GM23338 (cell line): ENCODE data around the gene PTX3.

Source experiments
- CREB1 ChIP-seq: fragments of 250-450 bp; sonication (Bioruptor Pico); IDR thresholded peaks from 2 replicates; pipeline ENCODE4 v1.5.0; 2020; ENCODE audit warnings: low read depth, mild to moderate bottlenecking, moderate library complexity
- CTCF ChIP-seq, 2 experiments: fragments of 200-600 bp in 1 of 2; sonication (generic) in 1 of 2; conservative IDR thresholded peaks; 2 replicates each; pipeline versions ENCODE4 v1.5.1 to v1.6.1; 2016 to 2017; ENCODE audit warnings: antibody characterized with exemption in 2 of 2, low read depth in 2 of 2, mild to moderate bottlenecking in 2 of 2, moderate library complexity in 1 of 2
- EZH2 ChIP-seq: fragments of 200-600 bp; sonication (generic); IDR thresholded peaks from one replicate; pipeline ENCODE4 v1.8.0; 2017; ENCODE audit warnings: antibody characterized with exemption, mild to moderate bottlenecking, low read depth; ENCODE audit not compliant: unreplicated experiment
- POLR2AphosphoS5 ChIP-seq: IDR thresholded peaks from 2 replicates; pipeline ENCODE4 v1.6.1; 2016; ENCODE audit warnings: antibody characterized with exemption, low read depth
- REST ChIP-seq: IDR thresholded peaks from one replicate; pipeline ENCODE4 v1.6.1; 2018; ENCODE audit warnings: antibody characterized with exemption; ENCODE audit not compliant: unreplicated experiment
- STAT1 ChIP-seq: IDR thresholded peaks from one replicate; pipeline ENCODE4 v1.6.1; 2016; ENCODE audit warnings: antibody characterized with exemption; ENCODE audit not compliant: unreplicated experiment

GRCh38 chr3:157429708-157430107, 6.9 kb upstream of the PTX3 start:
- TF ChIP-seq CTCF (conservative IDR thresholded peaks at IDR 0.05; ENCODE audit: low read depth in 2 of 2), result no peak
- TF ChIP-seq REST, result no peak
- no peak for TF ChIP-seq EZH2
- TF ChIP-seq POLR2AphosphoS5, result no peak
- TF ChIP-seq CREB1 (CRISPR knock-in tag), result no peak
- no peak for TF ChIP-seq STAT1
